A673 (cell line): ENCODE results near the gene PSD. TPM values are rescaled to one million over a fixed set of nuclear protein-coding genes. Genes with fewer than 3 reads are reported as not detected.

Experiments
- BruUV-seq: library from RNA; stranded (reverse); fragments of 400-500 nt; replicated peaks from 2 replicates; lab custom pipeline; 2021; lab: Mats Ljungman, UMichigan
- CTCF ChIA-PET: fragments of 300-600 bp; sonication (Branson Sonifier 250); formaldehyde crosslinking; loops from one replicate; lab custom pipeline; 2022; ENCODE audit warnings: antibody characterized with exemption; lab: Charles Lee
- POLR2A ChIA-PET: fragments of 300-600 bp; sonication (Branson Sonifier 250); formaldehyde crosslinking; loops from one replicate; lab custom pipeline; 2022; ENCODE audit warnings: antibody characterized with exemption; ENCODE audit not compliant: low non-redundant PET; lab: Charles Lee
- DNase-seq: peaks from one replicate; pipeline ENCODE4 v3.0.0-alpha.2; 2015; ENCODE audit warnings: low spot score
- H3K27ac ChIP-seq: fragments of 200-600 bp; sonication (generic); 2 replicates; pipeline ENCODE4 v1.5.1; 2016; ENCODE audit warnings: mixed run types, low read depth, mild to moderate bottlenecking, mixed read lengths, antibody characterized with exemption, low read length; ENCODE audit not compliant: poor library complexity, severe bottlenecking
- H3K27me3 ChIP-seq: fragments of 200-600 bp; sonication (generic); replicated peaks from 2 replicates; pipeline ENCODE4 v1.6.1; 2017; ENCODE audit warnings: mixed run types, low read depth, mild to moderate bottlenecking, mixed read lengths, antibody characterized with exemption, low read length; ENCODE audit not compliant: insufficient read depth, poor library complexity
- H3K36me3 ChIP-seq: fragments of 200-600 bp; sonication (generic); 2 replicates; pipeline ENCODE4 v1.6.1; 2016; ENCODE audit warnings: mixed run types, mild to moderate bottlenecking, mixed read lengths, antibody characterized with exemption, low read length; ENCODE audit not compliant: insufficient read depth, poor library complexity, severe bottlenecking
- H3K4me1 ChIP-seq: fragments of 200-600 bp; sonication (generic); 2 replicates; pipeline ENCODE4 v1.6.1; 2017; ENCODE audit warnings: mixed run types, mild to moderate bottlenecking, mixed read lengths, antibody characterized with exemption, low read length; ENCODE audit not compliant: insufficient read depth, poor library complexity, severe bottlenecking
- H3K4me3 ChIP-seq: fragments of 200-600 bp; sonication (generic); 2 replicates; pipeline ENCODE4 v1.5.1; 2016; ENCODE audit warnings: low read depth, mixed run types, mild to moderate bottlenecking, mixed read lengths, low read length; ENCODE audit not compliant: poor library complexity, severe bottlenecking
- H3K9me3 ChIP-seq: fragments of 200-600 bp; sonication (generic); 2 replicates; pipeline ENCODE4 v1.6.1; 2016; ENCODE audit warnings: mixed run types, low read depth, mild to moderate bottlenecking, mixed read lengths, antibody characterized with exemption, low read length; ENCODE audit not compliant: poor library complexity, severe bottlenecking
- CTCF ChIP-seq: fragments of 300-800, 200-600 bp; sonication (generic); conservative IDR thresholded peaks from 2 replicates; pipeline ENCODE4 v1.5.1; 2017; ENCODE audit warnings: low read depth, mild to moderate bottlenecking, antibody characterized with exemption, low read length, moderate library complexity, mixed read lengths
- EZH2 ChIP-seq: fragments of 200-600 bp; sonication (generic); IDR thresholded peaks from 2 replicates; pipeline ENCODE4 v1.6.1; 2017; ENCODE audit warnings: borderline replicate concordance, low read depth, mild to moderate bottlenecking, mixed read lengths, antibody characterized with exemption, low read length; ENCODE audit not compliant: poor library complexity, severe bottlenecking
- intact Hi-C: fragments of 100-400 bp; cut with micrococcal nuclease; formaldehyde crosslinking; loops from one replicate; pipeline ENCODE4 v1.10.0; 2022; ENCODE audit not compliant: unreplicated experiment
- total RNA-seq: library from RNA; stranded (reverse); gene quantifications from 2 replicates; pipeline ENCODE4 v1.2.3, GENCODE V29; 2021

PSD gene
- total RNA-seq, 1 experiment from 2014 or later = 5.8 TPM

GRCh38 chr10:102421507-102421756 is 2.8 kb upstream of the PSD start:
- Histone ChIP-seq H3K27me3 (no peaks in the 10 kb centered on the region), H3K27ac (peak overlapping the region; percentile 83), H3K4me3 (peak overlapping the region; percentile 90), H3K36me3 (peaks cover 8% of the 10 kb centered on the region), H3K4me1 (peaks cover 16% of the 10 kb centered on the region), H3K9me3 (no peaks in the 10 kb centered on the region)
- ChIA-PET POLR2A (no interaction called here), CTCF (interaction anchor here (1.0 to 1.5 kb wide), 3 partner anchors 11 to 192 kb away, joined by 3 to 4 read pairs (median 3); partner anchors contain the start of gene CUEDC2)
- no TSS peak for BruUV-seq
- DNase-seq = no peak
- intact Hi-C loops = no loop called here
- TF ChIP-seq CTCF = no peak
- no peak for TF ChIP-seq EZH2

- no peaks in the 10 kb centered on the region for H3K27me3 ChIP-seq
- H3K27ac ChIP-seq = peak within 1 kb of the TSS; percentile 83
- H3K36me3 ChIP-seq = peaks cover 8% of the 10 kb centered on the region
- intact Hi-C loops = no loop called here
- ChIA-PET CTCF (interaction anchor here (0.6 to 1.5 kb wide), 3 partner anchors 17 to 163 kb away, joined by 3 to 4 read pairs (median 3); no protein-coding TSS in a partner anchor), POLR2A (no interaction called here)
- TSS peak; percentile 46 for BruUV-seq
- H3K4me3 ChIP-seq = peak within 1 kb of the TSS; percentile 90
- peak; percentile 99 for DNase-seq
- no peak for TF ChIP-seq EZH2
- no peak for TF ChIP-seq CTCF
- no peaks in the 10 kb centered on the region for H3K9me3 ChIP-seq
- peaks cover 16% of the 10 kb centered on the region for H3K4me1 ChIP-seq
Measured at GRCh38 chr10:102420714-102421506, 2.3 kb upstream of the PSD start, which contains the start of gene FBXL15. Gene FBXL15 (plus strand): TSS chr10:102420836. CDS start chr10:102421130, 294 bp downstream.

- no peaks in the 10 kb centered on the region for H3K27me3 ChIP-seq
- H3K4me1 ChIP-seq = peaks cover 16% of the 10 kb centered on the region
- CTCF ChIA-PET = interaction anchor here (0.6 to 0.8 kb wide), 2 partner anchors 16 to 26 kb away, joined by 3 read pairs; no protein-coding TSS in a partner anchor
- POLR2A ChIA-PET = no interaction called here
- H3K36me3 ChIP-seq = peaks cover 8% of the 10 kb centered on the region
- peak overlapping the region; percentile 83 for H3K27ac ChIP-seq
- no peak for DNase-seq
- no peaks in the 10 kb centered on the region for H3K9me3 ChIP-seq
- peak overlapping the region; percentile 90 for H3K4me3 ChIP-seq
- BruUV-seq = no TSS peak
- TF ChIP-seq CTCF (no peak), EZH2 (no peak)
- intact Hi-C loops = no loop called here
Measured at GRCh38 chr10:102420181-102420713, 1.7 kb upstream of the PSD start.
